ENCODE measurements around the gene RHBDD3. TPM values are rescaled to one million over a fixed set of nuclear protein-coding genes. Genes with fewer than 3 reads are reported as not detected.
A peak's percentile ranks its signal among the peaks of the same experiment; 100 is the strongest.

Gene RHBDD3
- total and polyA plus RNA-seq, 2 of the 4 experiments (the other 2 are of a cell fraction), result 5.7 to 21.5 TPM

DNA sequence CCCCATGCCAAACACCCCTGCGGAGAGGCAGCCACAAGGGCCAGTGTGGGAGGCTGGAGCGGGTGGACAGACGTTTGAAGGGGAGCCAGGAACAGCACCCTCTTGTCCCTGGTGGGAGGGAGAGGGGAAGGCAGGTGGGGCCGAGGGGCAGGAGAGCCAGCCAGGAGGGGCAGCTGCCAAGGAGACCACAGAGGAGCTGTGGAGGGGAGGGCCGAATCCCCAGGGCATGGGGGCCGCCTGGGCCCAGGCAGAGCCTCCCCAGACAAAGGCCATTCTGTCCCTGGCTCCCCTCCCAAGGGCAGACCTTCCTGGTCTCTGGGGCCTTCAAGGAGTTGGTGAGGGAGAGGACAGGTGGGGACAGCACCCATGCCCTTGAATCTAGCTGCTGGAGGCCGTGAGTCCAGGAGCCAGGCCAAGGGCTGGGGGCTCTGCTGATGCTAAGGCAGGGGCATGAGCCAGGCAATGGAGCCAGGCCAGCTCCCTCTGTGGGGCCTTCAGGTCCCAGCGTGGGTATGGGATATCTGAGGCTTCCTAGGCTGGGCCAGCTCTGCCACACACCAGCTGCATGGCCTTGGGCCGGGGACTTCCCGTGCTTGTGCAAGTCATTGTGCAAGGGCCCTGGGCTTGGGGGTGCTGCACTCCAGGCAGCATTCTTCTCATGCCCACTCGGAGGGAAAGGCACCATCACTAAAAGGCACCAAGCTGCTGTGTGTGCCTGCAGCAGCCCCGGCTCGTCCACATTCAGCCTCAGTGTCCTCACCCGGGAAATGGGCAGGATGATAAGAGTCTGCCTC, 50.7 kb downstream of the RHBDD3 start:
- Histone ChIP-seq H3K27me3 (ENCODE audit: control insufficient read depth, insufficient read depth, low read length) (peaks cover 15% of the 10 kb centered on the region), H2BK5ac (ENCODE audit: low read depth, low read length, poor library complexity, severe bottlenecking) (no peak overlapping the region), H3K4me1 (ENCODE audit: control insufficient read depth, insufficient read depth, low read length) (peaks cover 11% of the 10 kb centered on the region), H3K36me3 (ENCODE audit: control insufficient read depth, insufficient read depth, low read length) (no peaks in the 10 kb centered on the region), H3K56ac (ENCODE audit: extremely low read depth, insufficient read depth, low read length) (no peak overlapping the region), H2BK120ac (ENCODE audit: low read depth, low read length) (no peak overlapping the region), H3K14ac (replicated peaks; ENCODE audit: low read depth, low read length) (no peak overlapping the region), H4K20me1 (ENCODE audit: insufficient read depth, low read length) (no peaks in the 10 kb centered on the region), H4K8ac (ENCODE audit: low read depth in 2 of 2, low read length in 2 of 2) (no peak overlapping the region), H3K4me3 (ENCODE audit: insufficient read depth, low read depth, low read length) (no peak overlapping the region), H4K5ac (ENCODE audit: low read depth, low read length) (no peak overlapping the region), H2BK20ac (ENCODE audit: low read depth, low read length) (no peak overlapping the region), H2AFZ (replicated peaks; ENCODE audit: low read length, poor library complexity) (no peak overlapping the region), H3K9me1 (ENCODE audit: insufficient read depth, low read length) (no peaks in the 10 kb centered on the region), H2AK5ac (ENCODE audit: low read depth, low read length) (no peak overlapping the region), H2AK9ac (replicated peaks; ENCODE audit: low read depth, low read length, poor library complexity) (no peak overlapping the region), H3K18ac (ENCODE audit: low read depth, low read length) (peak overlapping the region; percentile 3; the same call in 1 of the 2 replicates), H2BK15ac (ENCODE audit: low read depth, low read length) (no peak overlapping the region), H3K4ac (ENCODE audit: low read depth, low read length) (0 out of 2 replicates have a peak overlapping the region, but pooled peaks have one; percentile 5), H3K23ac (ENCODE audit: low read depth, low read length) (no peak overlapping the region), H3K79me1 (ENCODE audit: low read depth in 1 of 2, low read length in 2 of 2) (no peaks in the 10 kb centered on the region), H3K9me3 (ENCODE audit: control insufficient read depth, insufficient read depth, low read length) (no peaks in the 10 kb centered on the region), H3K27ac (ENCODE audit: insufficient read depth, low read length) (no peak overlapping the region), H3K9ac (ENCODE audit: low read depth, low read length) (no peak overlapping the region), H3K4me2 (ENCODE audit: low read depth, low read length) (peak overlapping the region; percentile 19; the same call in 1 of the 2 replicates), H4K91ac (ENCODE audit: insufficient read depth, low read depth, low read length) (no peak overlapping the region)
- intact Hi-C loops (cut with micrococcal nuclease) (no loop called here), in situ Hi-C loops (cut with MboI; ENCODE audit: low sequenced_read_pairs) (no loop called here), dilution Hi-C loops (cut with HindIII; ENCODE audit: low sequenced_read_pairs, unreplicated experiment) (no loop called here)
- CTCF ChIA-PET, result interaction anchor here (0.6 kb wide), 1 partner anchor 1279 kb away, joined by 4 read pairs; no protein-coding TSS in a partner anchor
- POLR2A ChIA-PET (ENCODE audit: unreplicated experiment), result no interaction called here
- WGBS, 2 experiments (ENCODE audit: extremely low coverage in 2 of 2, insufficient read length in 1 of 2), result 56% methylated on average over 6 of the region's 14 CpGs; no CpG with 5 or more reads in 1 of the 2 experiments
- peak; percentile 97 for TF ChIP-seq CEBPB (IDR thresholded peaks at IDR 0.05; ENCODE audit: low read depth, low read length)
- no peak for TF ChIP-seq CHD1 (IDR thresholded peaks at IDR 0.05; ENCODE audit: low read depth, low read length)
- TF ChIP-seq MAZ (IDR thresholded peaks at IDR 0.05; ENCODE audit: borderline replicate concordance, low read depth, low read length), result peak; percentile 75; the same call in 1 of the 2 replicates
- TF ChIP-seq SMC3 (IDR thresholded peaks at IDR 0.05; ENCODE audit: low read depth, low read length), result no peak
- ATAC-seq (ENCODE audit: low read depth) (peak; percentile 77), DNase-seq (peak; percentile 78)
- no TSS peak for BruUV-seq (replicated peaks)

All from IMR-90 (cell line).